ENCODE data around the gene SLC49A3. TPM values are rescaled to one million over a fixed set of nuclear protein-coding genes. Genes with fewer than 3 reads are reported as not detected.

Gene SLC49A3
- total and polyA plus RNA-seq, 2 of the 4 experiments (the other 2 are of a cell fraction): under 0.01 to 0.32 TPM

GRCh38 chr4:657338-657833 is 31.6 kb downstream of the SLC49A3 start:
- Histone ChIP-seq H2BK15ac (ENCODE audit: low read depth, low read length) (no peak overlapping the region), H3K9me1 (ENCODE audit: insufficient read depth, low read length) (no peaks in the 10 kb centered on the region), H2BK20ac (ENCODE audit: low read depth, low read length) (no peak overlapping the region), H3K9ac (ENCODE audit: low read depth, low read length) (no peak overlapping the region), H3K9me3 (ENCODE audit: control insufficient read depth, insufficient read depth, low read length) (peaks cover 18% of the 10 kb centered on the region), H3K4me2 (ENCODE audit: low read depth, low read length) (no peak overlapping the region), H2AK5ac (ENCODE audit: low read depth, low read length) (no peak overlapping the region), H2AK9ac (replicated peaks; ENCODE audit: low read depth, low read length, poor library complexity) (no peak overlapping the region), H3K56ac (ENCODE audit: extremely low read depth, insufficient read depth, low read length) (no peak overlapping the region), H4K91ac (ENCODE audit: insufficient read depth, low read depth, low read length) (no peak overlapping the region), H3K79me1 (ENCODE audit: low read depth in 1 of 2, low read length in 2 of 2) (no peaks in the 10 kb centered on the region), H3K27ac (ENCODE audit: insufficient read depth, low read length) (no peak overlapping the region), H3K4ac (ENCODE audit: low read depth, low read length) (no peak overlapping the region), H2AFZ (replicated peaks; ENCODE audit: low read length, poor library complexity) (no peak overlapping the region), H3K36me3 (ENCODE audit: control insufficient read depth, insufficient read depth, low read length) (no peaks in the 10 kb centered on the region), H4K20me1 (ENCODE audit: insufficient read depth, low read length) (no peaks in the 10 kb centered on the region), H3K4me1 (ENCODE audit: control insufficient read depth, insufficient read depth, low read length) (no peaks in the 10 kb centered on the region), H2BK120ac (ENCODE audit: low read depth, low read length) (no peak overlapping the region), H3K18ac (ENCODE audit: low read depth, low read length) (no peak overlapping the region), H3K27me3 (ENCODE audit: control insufficient read depth, insufficient read depth, low read length) (peaks cover under 1% of the 10 kb centered on the region; the same call in 1 of the 2 replicates), H3K23ac (ENCODE audit: low read depth, low read length) (no peak overlapping the region), H4K5ac (ENCODE audit: low read depth, low read length) (no peak overlapping the region), H4K8ac (ENCODE audit: low read depth in 2 of 2, low read length in 2 of 2) (no peak overlapping the region), H2BK5ac (ENCODE audit: low read depth, low read length, poor library complexity, severe bottlenecking) (no peak overlapping the region), H3K4me3 (ENCODE audit: insufficient read depth, low read depth, low read length) (no peak overlapping the region), H3K14ac (replicated peaks; ENCODE audit: low read depth, low read length) (no peak overlapping the region)
- dilution Hi-C loops (cut with HindIII; ENCODE audit: low sequenced_read_pairs, unreplicated experiment): no loop called here
- ATAC-seq (ENCODE audit: low read depth): no peak
- WGBS, 2 experiments (ENCODE audit: extremely low coverage in 2 of 2, insufficient read length in 1 of 2): 85% methylated on average over 20 of the region's 23 CpGs; no CpG with 5 or more reads in 1 of the 2 experiments
- intact Hi-C loops (cut with micrococcal nuclease): no loop called here
- ChIA-PET POLR2A (ENCODE audit: unreplicated experiment) (no interaction called here), CTCF (no interaction called here)
- no TSS peak for BruUV-seq (replicated peaks)
- in situ Hi-C loops (cut with MboI; ENCODE audit: low sequenced_read_pairs): no loop called here
- TF ChIP-seq ELK1 (IDR thresholded peaks at IDR 0.05; ENCODE audit: borderline replicate concordance, low read depth, low read length) (no peak), RAD21 (IDR thresholded peaks at IDR 0.05; ENCODE audit: low read length) (no peak), RCOR1 (IDR thresholded peaks at IDR 0.05; ENCODE audit: insufficient replicate concordance, low read length) (no peak), BHLHE40 (IDR thresholded peaks at IDR 0.05; ENCODE audit: low read depth, low read length) (no peak), MAZ (IDR thresholded peaks at IDR 0.05; ENCODE audit: borderline replicate concordance, low read depth, low read length) (no peak), CHD1 (IDR thresholded peaks at IDR 0.05; ENCODE audit: low read depth, low read length) (no peak), NFE2L2 (IDR thresholded peaks at IDR 0.05; ENCODE audit: low read depth, low read length) (no peak), CEBPB (IDR thresholded peaks at IDR 0.05; ENCODE audit: low read depth, low read length) (no peak), USF2 (IDR thresholded peaks at IDR 0.05; ENCODE audit: low read depth, low read length) (no peak), POLR2A (IDR thresholded peaks at IDR 0.05; ENCODE audit: low read depth, low read length) (no peak), RFX5 (IDR thresholded peaks at IDR 0.05; ENCODE audit: low read depth, low read length) (no peak), FOS (IDR thresholded peaks at IDR 0.05; ENCODE audit: low read depth, low read length) (no peak), MXI1 (IDR thresholded peaks at IDR 0.05; ENCODE audit: borderline replicate concordance, low read depth, low read length) (no peak), SMC3 (IDR thresholded peaks at IDR 0.05; ENCODE audit: low read depth, low read length) (no peak), CTCF (conservative IDR thresholded peaks at IDR 0.05; ENCODE audit: low read depth, low read length) (no peak), MAFK (IDR thresholded peaks at IDR 0.05; ENCODE audit: low read depth, low read length) (no peak)
- DNase-seq: no peak
